OCI-LY7 (cell line): ENCODE measurements around the gene TMEM151A. TPM values are rescaled to one million over a fixed set of nuclear protein-coding genes. Genes with fewer than 3 reads are reported as not detected.

Experiments used
- BruUV-seq: library from RNA; stranded (reverse); fragments of 400-500 nt; replicated peaks from 2 replicates; lab custom pipeline; 2021; lab: Mats Ljungman, UMichigan
- CTCF ChIA-PET: fragments of 300-600 bp; sonication (Branson Sonifier 250); formaldehyde crosslinking; loops from one replicate; lab custom pipeline; 2022; ENCODE audit warnings: antibody characterized with exemption; ENCODE audit not compliant: unreplicated experiment; lab: Charles Lee
- POLR2A ChIA-PET: fragments of 300-600 bp; sonication (Branson Sonifier 250); formaldehyde crosslinking; loops from one replicate; lab custom pipeline; 2022; ENCODE audit warnings: antibody characterized with exemption; lab: Charles Lee
- DNase-seq: peaks from one replicate; pipeline ENCODE4 v3.0.0-alpha.2; 2015; ENCODE audit warnings: low spot score
- H2AFZ ChIP-seq: fragments of 200-600 bp; sonication (generic), shearing (Covaris generic); 2 replicates; pipeline ENCODE4 v1.6.1; 2014; ENCODE audit warnings: mild to moderate bottlenecking, antibody characterized with exemption, low read length, moderate library complexity
- H3K27ac ChIP-seq: fragments of 200-600 bp; sonication (generic); 2 replicates; pipeline ENCODE4 v1.5.1; 2014; ENCODE audit warnings: mixed run types, low read depth, mild to moderate bottlenecking, moderate library complexity, low read length, inconsistent platforms; ENCODE audit not compliant: poor library complexity, severe bottlenecking
- H3K36me3 ChIP-seq: fragments of 200-600 bp; sonication (generic); 2 replicates; pipeline ENCODE4 v1.6.1; 2014; ENCODE audit warnings: mild to moderate bottlenecking, antibody characterized with exemption, low read length, moderate library complexity, mixed read lengths; ENCODE audit not compliant: insufficient read depth
- H3K4me1 ChIP-seq: fragments of 200-600 bp; sonication (generic); 2 replicates; pipeline ENCODE4 v1.5.1; 2014; ENCODE audit warnings: mild to moderate bottlenecking, low read length; ENCODE audit not compliant: insufficient read depth, poor library complexity, severe bottlenecking
- H3K4me2 ChIP-seq: fragments of 200-600 bp; sonication (generic); 2 replicates; pipeline ENCODE4 v1.6.1; 2014; ENCODE audit warnings: mild to moderate bottlenecking, low read length
- H3K4me3 ChIP-seq: fragments of 200-600 bp; sonication (generic); 2 replicates; pipeline ENCODE4 v1.5.1; 2014; ENCODE audit warnings: mild to moderate bottlenecking, low read depth, low read length; ENCODE audit not compliant: poor library complexity, severe bottlenecking
- H3K79me2 ChIP-seq: fragments of 200-600 bp; sonication (generic); 2 replicates; pipeline ENCODE4 v1.6.1; 2016; ENCODE audit warnings: low read depth, mild to moderate bottlenecking, low read length, moderate library complexity, mixed read lengths; ENCODE audit not compliant: insufficient read depth
- H3K9me2 ChIP-seq: fragments of 200-600 bp; sonication (generic); 2 replicates; pipeline ENCODE4 v1.6.1; 2016; ENCODE audit warnings: mild to moderate bottlenecking, low read length, mixed read lengths; ENCODE audit not compliant: insufficient read depth
- H3K9me3 ChIP-seq: fragments of 200-600 bp; sonication (generic); 2 replicates; pipeline ENCODE4 v1.6.1; 2014; ENCODE audit warnings: mild to moderate bottlenecking, mixed run types, low read length, mixed read lengths
- H4K20me1 ChIP-seq: fragments of 200-600 bp; sonication (generic); 2 replicates; pipeline ENCODE4 v1.6.1; 2014; ENCODE audit warnings: mild to moderate bottlenecking, antibody characterized with exemption, low read length, moderate library complexity, mixed read lengths; ENCODE audit not compliant: insufficient read depth
- CTCF ChIP-seq: fragments of 200-600 bp; sonication (generic); conservative IDR thresholded peaks from 2 replicates; pipeline ENCODE4 v1.5.1; 2014; ENCODE audit warnings: mild to moderate bottlenecking, antibody characterized with exemption, low read length, moderate library complexity, mixed read lengths
- EZH2phosphoT487 ChIP-seq: fragments of 200-600 bp; sonication (generic); IDR thresholded peaks from 2 replicates; pipeline ENCODE4 v1.6.1; 2018; ENCODE audit warnings: low read depth, borderline replicate concordance, mild to moderate bottlenecking, mixed run types, antibody characterized with exemption, low read length, moderate library complexity, mixed read lengths
- intact Hi-C: fragments of 100-400 bp; cut with micrococcal nuclease; formaldehyde crosslinking; loops from one replicate; pipeline ENCODE4 v1.10.0; 2022; ENCODE audit not compliant: unreplicated experiment
- total RNA-seq, 2 experiments: library from RNA; depleted of rRNA in 1 of 2; stranded (reverse); fragments of >200 nt in 1 of 2; shearing (Covaris generic) in 1 of 2; gene quantifications; 2 replicates each; pipeline ENCODE4 v1.2.3, GENCODE V29; 2014 to 2022

The TMEM151A gene
- total RNA-seq, 2 experiments from 2014 or later: not detected

- BruUV-seq: no TSS peak
- H3K4me2 ChIP-seq: no peak overlapping the region
- peaks cover 10% of the 10 kb centered on the region for H3K4me1 ChIP-seq
- no peak overlapping the region for H2AFZ ChIP-seq
- H3K9me3 ChIP-seq: no peaks in the 10 kb centered on the region
- no peaks in the 10 kb centered on the region for H4K20me1 ChIP-seq
- peaks cover 4% of the 10 kb centered on the region; the same call in 1 of the 2 replicates for H3K79me2 ChIP-seq
- ChIA-PET CTCF (no interaction called here), POLR2A (no interaction called here)
- intact Hi-C loops: no loop called here
- TF ChIP-seq CTCF (no peak), EZH2phosphoT487 (no peak)
- no peak for DNase-seq
- H3K9me2 ChIP-seq: no peaks in the 10 kb centered on the region
- H3K4me3 ChIP-seq: no peak overlapping the region
- no peak overlapping the region for H3K27ac ChIP-seq
- H3K36me3 ChIP-seq: no peaks in the 10 kb centered on the region
These were observed 1.7 kb downstream of the TMEM151A start for GRCh38 chr11:66293352-66293751.

- Histone ChIP-seq H4K20me1 (no peaks in the 10 kb centered on the region), H3K9me2 (no peaks in the 10 kb centered on the region), H3K79me2 (no peaks in the 10 kb centered on the region), H3K4me3 (no peak overlapping the region), H3K4me1 (peaks cover 10% of the 10 kb centered on the region), H3K36me3 (no peaks in the 10 kb centered on the region), H3K27ac (no peak overlapping the region), H3K4me2 (no peak overlapping the region), H2AFZ (no peak overlapping the region), H3K9me3 (no peaks in the 10 kb centered on the region)
- TF ChIP-seq CTCF (no peak), EZH2phosphoT487 (no peak)
- ChIA-PET POLR2A (no interaction called here), CTCF (no interaction called here)
- intact Hi-C loops: no loop called here
- BruUV-seq: no TSS peak
- DNase-seq: no peak
These were observed 2.3 kb downstream of the TMEM151A start for GRCh38 chr11:66293777-66294625.
